WTC11 (cell line): ENCODE measurements around the gene ZNF689. TPM values are rescaled to one million over a fixed set of nuclear protein-coding genes. Genes with fewer than 3 reads are reported as not detected.

ENCODE experiments used
- ATAC-seq: fragments of 200-7000 bp; cut with Tn5 transposase; 2 replicates; pipeline ENCODE4 v1.10.0; 2021; ENCODE audit warnings: mild to moderate bottlenecking, moderate library complexity
- CTCF ChIA-PET: fragments of 300-600 bp; sonication (Branson Sonifier 250); formaldehyde crosslinking; loops from one replicate; lab custom pipeline; 2021; ENCODE audit warnings: antibody characterized with exemption; lab: Charles Lee
- POLR2A ChIA-PET: fragments of 350-600 bp; sonication (Branson Sonifier 250); formaldehyde crosslinking; loops from one replicate; lab custom pipeline; 2021; ENCODE audit warnings: antibody characterized with exemption; lab: Charles Lee
- DNase-seq: peaks from one replicate; pipeline ENCODE4 v3.0.0; 2021; ENCODE audit warnings: low spot score
- H3K27ac Mint-ChIP-seq: 2 replicates; pipeline ENCODE4 v1.8.0; 2021; ENCODE audit warnings: mixed read lengths
- H3K27me3 Mint-ChIP-seq: 2 replicates; pipeline ENCODE4 v1.8.0; 2021; ENCODE audit warnings: low read depth, mild to moderate bottlenecking, moderate library complexity, mixed read lengths
- H3K36me3 Mint-ChIP-seq: 2 replicates; pipeline ENCODE4 v1.8.0; 2021; ENCODE audit warnings: mixed read lengths
- H3K4me1 Mint-ChIP-seq: 2 replicates; pipeline ENCODE4 v1.8.0; 2022; ENCODE audit warnings: mixed read lengths
- H3K4me3 Mint-ChIP-seq: 2 replicates; pipeline ENCODE4 v1.8.0; 2021; ENCODE audit warnings: mild to moderate bottlenecking, moderate library complexity, mixed read lengths
- H3K9me3 Mint-ChIP-seq: 2 replicates; pipeline ENCODE4 v1.8.0; 2021; ENCODE audit warnings: mixed read lengths
- E2F1 ChIP-seq: sonication (generic); formaldehyde crosslinking; IDR thresholded peaks from 2 replicates; pipeline ENCODE4 v1.8.0; 2022; ENCODE audit warnings: mild to moderate bottlenecking, missing genetic modification reagents
- FOXP1 ChIP-seq: sonication (generic); formaldehyde crosslinking; IDR thresholded peaks from 2 replicates; pipeline ENCODE4 v1.8.0; 2022; ENCODE audit warnings: missing genetic modification reagents, mild to moderate bottlenecking, moderate library complexity, borderline replicate concordance
- HMGXB4 ChIP-seq: sonication (generic); formaldehyde crosslinking; IDR thresholded peaks from 2 replicates; pipeline ENCODE4 v1.8.1; 2023; ENCODE audit warnings: mild to moderate bottlenecking, moderate library complexity, missing genetic modification reagents
- JAZF1 ChIP-seq: fragments of 250-450 bp; sonication (Bioruptor Pico); IDR thresholded peaks from 2 replicates; pipeline ENCODE4 v1.9.0; 2021; ENCODE audit warnings: moderate library complexity, mild to moderate bottlenecking, inconsistent platforms
- KAT7 ChIP-seq: sonication (generic); formaldehyde crosslinking; IDR thresholded peaks from 2 replicates; pipeline ENCODE4 v1.8.1; 2023; ENCODE audit warnings: missing genetic modification reagents, mild to moderate bottlenecking, borderline replicate concordance
- MYBL2 ChIP-seq: sonication (generic); formaldehyde crosslinking; IDR thresholded peaks from 2 replicates; pipeline ENCODE4 v1.8.1; 2023; ENCODE audit warnings: mild to moderate bottlenecking, moderate library complexity, missing genetic modification reagents
- NFATC4 ChIP-seq: fragments of 250-450 bp; sonication (Bioruptor Pico); IDR thresholded peaks from 2 replicates; pipeline ENCODE4 v1.9.0; 2021; ENCODE audit warnings: mild to moderate bottlenecking
- NFYB ChIP-seq: sonication (generic); formaldehyde crosslinking; conservative IDR thresholded peaks from 2 replicates; pipeline ENCODE4 v1.8.0; 2022; ENCODE audit warnings: low read depth, missing genetic modification reagents
- NR1H2 ChIP-seq: sonication (generic); formaldehyde crosslinking; IDR thresholded peaks from 2 replicates; pipeline ENCODE4 v1.9.0; 2021; ENCODE audit warnings: mild to moderate bottlenecking, moderate library complexity, missing genetic modification reagents
- NR2C2 ChIP-seq: sonication (generic); formaldehyde crosslinking; IDR thresholded peaks from 2 replicates; pipeline ENCODE4 v1.8.0; 2022; ENCODE audit warnings: mild to moderate bottlenecking, missing genetic modification reagents
- OVOL2 ChIP-seq: fragments of 250-450 bp; sonication (Bioruptor Pico); IDR thresholded peaks from 2 replicates; pipeline ENCODE4 v1.9.0; 2021; ENCODE audit warnings: mild to moderate bottlenecking, borderline replicate concordance
- TEAD1 ChIP-seq: sonication (generic); formaldehyde crosslinking; IDR thresholded peaks from 2 replicates; pipeline ENCODE4 v1.8.0; 2022; ENCODE audit warnings: mild to moderate bottlenecking, missing genetic modification reagents
- TEAD4 ChIP-seq: sonication (generic); formaldehyde crosslinking; IDR thresholded peaks from 2 replicates; pipeline ENCODE4 v1.8.0; 2022; ENCODE audit warnings: mild to moderate bottlenecking, missing genetic modification reagents
- ZMAT4 ChIP-seq: fragments of 250-450 bp; sonication (Bioruptor Pico); IDR thresholded peaks from 2 replicates; pipeline ENCODE4 v1.9.0; 2021; ENCODE audit warnings: mild to moderate bottlenecking
- ZNF281 ChIP-seq: sonication (generic); formaldehyde crosslinking; IDR thresholded peaks from 2 replicates; pipeline ENCODE4 v1.8.0; 2023; ENCODE audit warnings: mild to moderate bottlenecking, missing genetic modification reagents
- ZNF317 ChIP-seq: sonication (generic); formaldehyde crosslinking; IDR thresholded peaks from 2 replicates; pipeline ENCODE4 v1.8.1; 2023; ENCODE audit warnings: low read depth, mild to moderate bottlenecking, moderate library complexity, missing genetic modification reagents, borderline replicate concordance
- ZNF416 ChIP-seq: fragments of 250-450 bp; sonication (Bioruptor Pico); IDR thresholded peaks from 2 replicates; pipeline ENCODE4 v1.9.0; 2021; ENCODE audit warnings: mild to moderate bottlenecking, inconsistent platforms
- ZSCAN18 ChIP-seq: fragments of 250-450 bp; sonication (Bioruptor Pico); IDR thresholded peaks from 2 replicates; pipeline ENCODE4 v2.1.2; 2022; ENCODE audit warnings: mild to moderate bottlenecking, moderate library complexity
- total RNA-seq: library from RNA; stranded (reverse); gene quantifications from 3 replicates; pipeline ENCODE4 v1.2.3, GENCODE V29; 2021
- TF ChIP-seq, protein P1 (sequence below): sonication (generic); formaldehyde crosslinking; IDR thresholded peaks from 2 replicates; pipeline ENCODE4 v1.8.0; 2023; ENCODE audit warnings: missing genetic modification reagents

The ZNF689 gene
- total RNA-seq, 1 experiment from 2014 or later, result 13.2 TPM

- Mint-ChIP-seq H3K9me3 (no peaks in the 10 kb centered on the region), H3K27ac (peak overlapping the region; percentile 85), H3K27me3 (peaks cover 2% of the 10 kb centered on the region), H3K4me3 (peak overlapping the region; percentile 62), H3K4me1 (peaks cover 23% of the 10 kb centered on the region), H3K36me3 (peaks cover 18% of the 10 kb centered on the region)
- ChIA-PET CTCF (interaction anchor here (2.8 kb wide), 1 partner anchor 21 kb away, joined by 39 read pairs; the partner anchor contains the start of gene ZNF747), POLR2A (interaction anchor here (3.5 kb wide), 1 partner anchor 21 kb away, joined by 42 read pairs; the partner anchor contains the start of gene ZNF747)
- TF ChIP-seq FOXP1 (CRISPR knock-in tag), result no peak
- no peak for ATAC-seq
- DNase-seq, result peak; percentile 16
These were observed 54.1 kb downstream of the ZNF689 start for GRCh38 chr16:30556125-30556473.

- ATAC-seq, result no peak
- Mint-ChIP-seq H3K27ac (peak overlapping the region; percentile 85), H3K4me3 (peak overlapping the region; percentile 62), H3K9me3 (no peaks in the 10 kb centered on the region), H3K4me1 (peaks cover 20% of the 10 kb centered on the region), H3K27me3 (no peaks in the 10 kb centered on the region), H3K36me3 (peaks cover 18% of the 10 kb centered on the region)
- no peak for DNase-seq
- ChIA-PET CTCF (interaction anchor here (0.6 kb wide), 1 partner anchor 23 kb away, joined by 3 read pairs; no protein-coding TSS in a partner anchor), POLR2A (interaction anchor here (0.7 kb wide), 1 partner anchor 20 kb away, joined by 4 read pairs; the partner anchor contains the start of gene ZNF747)
- no peak for TF ChIP-seq TEAD4 (CRISPR knock-in tag)
- no peak for TF ChIP-seq NFATC4
- TF ChIP-seq E2F1 (CRISPR knock-in tag), result no peak
- TF ChIP-seq NR1H2, result no peak
- TF ChIP-seq, protein P1, sequence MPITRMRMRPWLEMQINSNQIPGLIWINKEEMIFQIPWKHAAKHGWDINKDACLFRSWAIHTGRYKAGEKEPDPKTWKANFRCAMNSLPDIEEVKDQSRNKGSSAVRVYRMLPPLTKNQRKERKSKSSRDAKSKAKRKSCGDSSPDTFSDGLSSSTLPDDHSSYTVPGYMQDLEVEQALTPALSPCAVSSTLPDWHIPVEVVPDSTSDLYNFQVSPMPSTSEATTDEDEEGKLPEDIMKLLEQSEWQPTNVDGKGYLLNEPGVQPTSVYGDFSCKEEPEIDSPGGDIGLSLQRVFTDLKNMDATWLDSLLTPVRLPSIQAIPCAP (CRISPR knock-in tag), result no peak
- TF ChIP-seq OVOL2 (CRISPR knock-in tag), result no peak
- TF ChIP-seq NR2C2, result no peak
- TF ChIP-seq ZSCAN18, result no peak
- TF ChIP-seq HMGXB4 (CRISPR knock-in tag), result no peak
- TF ChIP-seq MYBL2, result no peak
- TF ChIP-seq JAZF1 (CRISPR knock-in tag), result no peak
These were observed 54.7 kb downstream of the ZNF689 start for GRCh38 chr16:30555315-30556124.

DNA sequence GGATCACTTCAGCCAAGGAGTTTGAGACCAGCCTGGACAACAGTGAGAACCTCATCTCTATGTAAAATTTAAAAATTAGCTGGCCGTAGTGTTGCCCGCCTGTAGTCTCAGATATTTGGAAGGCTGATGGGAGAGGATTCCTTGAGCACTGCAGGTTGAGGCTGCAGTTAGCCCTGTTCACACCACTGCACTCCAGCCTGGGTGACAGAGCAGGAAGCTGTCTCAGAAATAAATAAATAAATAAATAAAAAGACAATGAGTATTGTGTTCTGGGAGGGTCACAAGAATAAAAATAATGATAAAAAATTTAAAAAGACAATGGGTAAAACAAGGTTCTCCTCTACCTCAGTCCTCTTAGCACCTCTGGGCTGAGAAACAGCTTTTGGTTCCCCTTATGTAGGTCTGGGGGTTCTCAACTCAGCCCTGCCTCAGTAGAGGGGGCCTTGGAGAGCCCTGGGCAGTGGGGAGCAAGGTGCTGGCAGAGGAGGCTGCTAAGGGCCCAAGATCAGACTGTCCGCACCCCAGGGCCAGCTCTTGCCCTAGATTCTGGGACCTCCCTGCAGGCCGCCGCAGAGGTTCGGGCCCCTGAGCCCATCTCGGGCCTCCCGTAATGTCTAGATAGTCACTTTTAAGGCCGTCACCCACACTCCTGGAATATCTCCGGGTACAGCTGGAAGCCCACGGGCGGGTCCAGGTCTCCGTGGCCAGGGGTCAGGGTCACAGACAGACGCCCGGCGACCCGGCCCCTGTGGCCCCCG lies 55.5 kb downstream of the ZNF689 start:
- Mint-ChIP-seq H3K4me1 (peaks cover 20% of the 10 kb centered on the region), H3K27ac (no peak overlapping the region), H3K9me3 (no peaks in the 10 kb centered on the region), H3K27me3 (no peaks in the 10 kb centered on the region), H3K4me3 (no peak overlapping the region), H3K36me3 (peaks cover 18% of the 10 kb centered on the region)
- ChIA-PET CTCF (interaction anchor here (0.6 kb wide), 1 partner anchor 22 kb away, joined by 3 read pairs; no protein-coding TSS in a partner anchor), POLR2A (interaction anchor here (0.7 kb wide), 1 partner anchor 20 kb away, joined by 4 read pairs; the partner anchor contains the start of gene ZNF747)
- TF ChIP-seq ZMAT4 (CRISPR knock-in tag) (no peak), JAZF1 (CRISPR knock-in tag) (no peak), KAT7 (no peak), ZNF416 (CRISPR knock-in tag) (no peak), TEAD1 (CRISPR knock-in tag) (no peak), MYBL2 (no peak), NFYB (CRISPR knock-in tag) (no peak), ZNF317 (CRISPR knock-in tag) (no peak), ZNF281 (CRISPR knock-in tag) (no peak)
- no peak for ATAC-seq
- DNase-seq, result no peak
